ENCODE measurements around the gene GRK7.

The GRK7 gene

GRCh38 chr3:141810161-141810560 lies 47.0 kb downstream of the GRK7 start:
- H3K4me1 ChIP-seq (ENCODE audit: control insufficient read depth, insufficient read depth, low read depth, low read length) = no peaks in the 10 kb centered on the region
- no peak overlapping the region for H3K4me2 ChIP-seq (ENCODE audit: low read length, poor library complexity, severe bottlenecking)
- no peak overlapping the region for H3K14ac ChIP-seq (ENCODE audit: low read length in 2 of 2)
- no peak overlapping the region for H3K9ac ChIP-seq (ENCODE audit: low read length)
- H4K91ac ChIP-seq (ENCODE audit: low read length) = no peak overlapping the region
- no peaks in the 10 kb centered on the region for H3K36me3 ChIP-seq (ENCODE audit: control insufficient read depth in 1 of 2, insufficient read depth in 2 of 2, low read depth in 1 of 2, low read length in 2 of 2)
- no peak overlapping the region for H2BK15ac ChIP-seq (ENCODE audit: low read depth, poor library complexity, severe bottlenecking)
- no peaks in the 10 kb centered on the region for H3K27me3 ChIP-seq (ENCODE audit: control insufficient read depth in 1 of 2, insufficient read depth in 1 of 2, low read length in 2 of 2)
- no peak overlapping the region for H3K23ac ChIP-seq (ENCODE audit: low read length in 2 of 2)
- no peak overlapping the region for H3K27ac ChIP-seq (ENCODE audit: low read length, poor library complexity, severe bottlenecking)
- DNase-seq = no peak
- 76% methylated on average over 1 of the region's 2 CpGs for WGBS
- no peak overlapping the region for H2BK12ac ChIP-seq (ENCODE audit: low read length in 2 of 2)
- no peak overlapping the region for H3K4me3 ChIP-seq (ENCODE audit: insufficient read depth in 1 of 2, low read depth in 1 of 2, low read length in 2 of 2)
- no peak overlapping the region for H3K18ac ChIP-seq (ENCODE audit: low read depth in 1 of 2, low read length in 2 of 2)
- H3K9me3 ChIP-seq (ENCODE audit: control insufficient read depth, low read length) = no peaks in the 10 kb centered on the region
- H2BK120ac ChIP-seq (ENCODE audit: low read depth, low read length) = no peak overlapping the region
- H3K4ac ChIP-seq (ENCODE audit: low read depth in 1 of 2, low read length in 2 of 2) = no peak overlapping the region
- H2AK5ac ChIP-seq (ENCODE audit: low read length, severe bottlenecking) = no peak overlapping the region
- H3K79me1 ChIP-seq (replicated peaks; ENCODE audit: low read length, poor library complexity, severe bottlenecking) = no peaks in the 10 kb centered on the region
- H4K8ac ChIP-seq (ENCODE audit: low read length) = no peak overlapping the region
- no peak overlapping the region for H2AFZ ChIP-seq (ENCODE audit: low read depth, low read length)
- no peak overlapping the region for H2BK5ac ChIP-seq (ENCODE audit: low read depth, low read length, poor library complexity, severe bottlenecking)

DNA sequence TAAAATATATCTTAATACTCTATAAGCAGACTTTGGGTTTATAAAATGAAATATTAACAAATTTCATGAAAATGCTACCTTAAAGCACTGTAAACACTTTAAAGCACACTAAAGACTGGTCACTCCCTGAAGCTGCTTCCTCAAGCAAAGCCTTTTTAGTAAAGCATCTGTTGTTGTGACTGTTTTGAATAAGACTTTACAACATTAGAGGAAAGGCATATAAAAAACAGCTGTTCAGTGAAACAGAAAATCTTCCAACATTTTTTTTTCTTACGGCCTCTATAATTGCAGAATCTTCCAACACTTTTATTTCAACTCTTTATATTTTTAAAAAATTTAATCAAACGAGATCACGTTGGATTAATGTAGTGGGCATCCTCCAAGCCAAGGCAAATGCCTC lies 48.1 kb downstream of the GRK7 start:
- Histone ChIP-seq H3K9me3 (ENCODE audit: control insufficient read depth, low read length) (peaks cover 6% of the 10 kb centered on the region), H3K14ac (ENCODE audit: low read length in 2 of 2) (no peak overlapping the region), H2AK5ac (ENCODE audit: low read length, severe bottlenecking) (no peak overlapping the region), H2BK12ac (ENCODE audit: low read length in 2 of 2) (no peak overlapping the region), H3K4me3 (ENCODE audit: insufficient read depth in 1 of 2, low read depth in 1 of 2, low read length in 2 of 2) (no peak overlapping the region), H4K8ac (ENCODE audit: low read length) (no peak overlapping the region), H2BK5ac (ENCODE audit: low read depth, low read length, poor library complexity, severe bottlenecking) (no peak overlapping the region), H3K4me1 (ENCODE audit: control insufficient read depth, insufficient read depth, low read depth, low read length) (no peaks in the 10 kb centered on the region), H3K4ac (ENCODE audit: low read depth in 1 of 2, low read length in 2 of 2) (no peak overlapping the region), H2BK15ac (ENCODE audit: low read depth, poor library complexity, severe bottlenecking) (no peak overlapping the region), H3K4me2 (ENCODE audit: low read length, poor library complexity, severe bottlenecking) (no peak overlapping the region), H3K18ac (ENCODE audit: low read depth in 1 of 2, low read length in 2 of 2) (no peak overlapping the region), H3K36me3 (ENCODE audit: control insufficient read depth in 1 of 2, insufficient read depth in 2 of 2, low read depth in 1 of 2, low read length in 2 of 2) (no peaks in the 10 kb centered on the region), H3K23ac (ENCODE audit: low read length in 2 of 2) (no peak overlapping the region), H3K27me3 (ENCODE audit: control insufficient read depth in 1 of 2, insufficient read depth in 1 of 2, low read length in 2 of 2) (peaks cover 0 to 3% of the 10 kb centered on the region in 2 experiments), H3K79me1 (replicated peaks; ENCODE audit: low read length, poor library complexity, severe bottlenecking) (no peaks in the 10 kb centered on the region), H2BK120ac (ENCODE audit: low read depth, low read length) (no peak overlapping the region), H4K91ac (ENCODE audit: low read length) (no peak overlapping the region), H3K9ac (ENCODE audit: low read length) (no peak overlapping the region), H3K27ac (ENCODE audit: low read length, poor library complexity, severe bottlenecking) (no peak overlapping the region), H2AFZ (ENCODE audit: low read depth, low read length) (no peak overlapping the region)
- 97% methylated on average over 3 of the region's 3 CpGs for WGBS
- no peak for DNase-seq

DNA sequence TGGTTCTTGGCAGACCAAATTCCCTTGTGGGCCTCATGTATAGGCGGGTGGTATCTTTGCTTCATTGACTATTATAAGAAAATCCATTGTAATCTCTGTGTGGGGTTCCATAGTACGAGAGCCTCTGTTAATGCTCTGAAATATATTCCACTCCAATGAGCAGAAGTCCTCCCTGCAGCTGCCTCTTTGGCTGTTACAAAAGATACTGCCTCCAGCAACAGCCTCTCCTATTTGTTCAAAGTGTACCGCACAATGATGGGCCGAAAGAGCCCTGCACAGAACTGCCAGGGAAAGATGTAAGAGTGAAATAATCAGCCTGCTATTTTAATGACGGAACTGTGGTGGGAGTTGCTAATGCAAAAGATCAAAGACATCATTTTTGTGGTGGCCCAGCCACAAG lies 48.9 kb downstream of the GRK7 start:
- no peak overlapping the region for H3K4ac ChIP-seq (ENCODE audit: low read depth in 1 of 2, low read length in 2 of 2)
- H4K91ac ChIP-seq (ENCODE audit: low read length) = no peak overlapping the region
- H3K9me3 ChIP-seq (ENCODE audit: control insufficient read depth, low read length) = peaks cover 6% of the 10 kb centered on the region
- H3K14ac ChIP-seq (ENCODE audit: low read length in 2 of 2) = no peak overlapping the region
- no peak overlapping the region for H2AFZ ChIP-seq (ENCODE audit: low read depth, low read length)
- peaks cover 0 to 10% of the 10 kb centered on the region in 2 experiments for H3K27me3 ChIP-seq (ENCODE audit: control insufficient read depth in 1 of 2, insufficient read depth in 1 of 2, low read length in 2 of 2)
- DNase-seq = no peak
- H2AK5ac ChIP-seq (ENCODE audit: low read length, severe bottlenecking) = no peak overlapping the region
- H2BK120ac ChIP-seq (ENCODE audit: low read depth, low read length) = no peak overlapping the region
- H3K9ac ChIP-seq (ENCODE audit: low read length) = no peak overlapping the region
- 94% methylated on average over 4 of the region's 5 CpGs for WGBS
- H3K4me2 ChIP-seq (ENCODE audit: low read length, poor library complexity, severe bottlenecking) = no peak overlapping the region
- H2BK15ac ChIP-seq (ENCODE audit: low read depth, poor library complexity, severe bottlenecking) = no peak overlapping the region
- no peak overlapping the region for H3K4me3 ChIP-seq (ENCODE audit: insufficient read depth in 1 of 2, low read depth in 1 of 2, low read length in 2 of 2)
- H2BK12ac ChIP-seq (ENCODE audit: low read length in 2 of 2) = no peak overlapping the region
- H3K36me3 ChIP-seq (ENCODE audit: control insufficient read depth in 1 of 2, insufficient read depth in 2 of 2, low read depth in 1 of 2, low read length in 2 of 2) = no peaks in the 10 kb centered on the region
- H3K79me1 ChIP-seq (replicated peaks; ENCODE audit: low read length, poor library complexity, severe bottlenecking) = no peaks in the 10 kb centered on the region
- H3K23ac ChIP-seq (ENCODE audit: low read length in 2 of 2) = no peak overlapping the region
- no peak overlapping the region for H2BK5ac ChIP-seq (ENCODE audit: low read depth, low read length, poor library complexity, severe bottlenecking)
- no peak overlapping the region for H3K27ac ChIP-seq (ENCODE audit: low read length, poor library complexity, severe bottlenecking)
- no peak overlapping the region for H3K18ac ChIP-seq (ENCODE audit: low read depth in 1 of 2, low read length in 2 of 2)
- no peaks in the 10 kb centered on the region for H3K4me1 ChIP-seq (ENCODE audit: control insufficient read depth, insufficient read depth, low read depth, low read length)
- H4K8ac ChIP-seq (ENCODE audit: low read length) = no peak overlapping the region

DNA sequence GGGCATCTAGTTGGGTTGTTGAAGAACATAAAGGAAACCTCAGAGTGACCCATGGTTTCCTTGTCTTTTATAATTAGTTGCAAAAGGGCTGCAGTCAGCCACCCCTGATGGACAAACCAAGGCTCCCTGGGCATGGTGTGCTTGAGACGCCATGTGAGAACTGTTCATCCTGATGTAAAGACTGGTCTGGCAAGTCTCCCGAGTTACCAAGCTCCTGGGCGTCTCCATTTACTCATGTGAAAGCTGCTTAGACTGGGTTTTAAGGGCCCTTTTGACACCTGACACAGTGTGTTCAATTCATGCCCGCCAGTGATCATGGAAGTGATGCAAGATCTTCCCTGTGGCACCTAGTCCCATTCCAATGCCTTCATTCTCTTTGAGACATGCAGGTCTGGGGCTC lies 49.4 kb downstream of the GRK7 start:
- H2BK12ac ChIP-seq (ENCODE audit: low read length in 2 of 2) = no peak overlapping the region
- no peak overlapping the region for H3K27ac ChIP-seq (ENCODE audit: low read length, poor library complexity, severe bottlenecking)
- WGBS = 60% methylated on average over 4 of the region's 4 CpGs
- no peak overlapping the region for H3K4me3 ChIP-seq (ENCODE audit: insufficient read depth in 1 of 2, low read depth in 1 of 2, low read length in 2 of 2)
- H2BK120ac ChIP-seq (ENCODE audit: low read depth, low read length) = no peak overlapping the region
- H3K79me1 ChIP-seq (replicated peaks; ENCODE audit: low read length, poor library complexity, severe bottlenecking) = no peaks in the 10 kb centered on the region
- no peak overlapping the region for H4K8ac ChIP-seq (ENCODE audit: low read length)
- peaks cover 0 to 14% of the 10 kb centered on the region in 2 experiments for H3K27me3 ChIP-seq (ENCODE audit: control insufficient read depth in 1 of 2, insufficient read depth in 1 of 2, low read length in 2 of 2)
- no peak overlapping the region for H2AFZ ChIP-seq (ENCODE audit: low read depth, low read length)
- no peak overlapping the region for H3K4ac ChIP-seq (ENCODE audit: low read depth in 1 of 2, low read length in 2 of 2)
- no peak overlapping the region for H3K9ac ChIP-seq (ENCODE audit: low read length)
- H2AK5ac ChIP-seq (ENCODE audit: low read length, severe bottlenecking) = no peak overlapping the region
- H4K91ac ChIP-seq (ENCODE audit: low read length) = no peak overlapping the region
- H3K4me1 ChIP-seq (ENCODE audit: control insufficient read depth, insufficient read depth, low read depth, low read length) = no peaks in the 10 kb centered on the region
- no peak overlapping the region for H2BK5ac ChIP-seq (ENCODE audit: low read depth, low read length, poor library complexity, severe bottlenecking)
- no peak overlapping the region for H3K18ac ChIP-seq (ENCODE audit: low read depth in 1 of 2, low read length in 2 of 2)
- no peak overlapping the region for H3K14ac ChIP-seq (ENCODE audit: low read length in 2 of 2)
- DNase-seq = no peak
- no peaks in the 10 kb centered on the region for H3K36me3 ChIP-seq (ENCODE audit: control insufficient read depth in 1 of 2, insufficient read depth in 2 of 2, low read depth in 1 of 2, low read length in 2 of 2)
- H3K4me2 ChIP-seq (ENCODE audit: low read length, poor library complexity, severe bottlenecking) = no peak overlapping the region
- no peak overlapping the region for H3K23ac ChIP-seq (ENCODE audit: low read length in 2 of 2)
- H2BK15ac ChIP-seq (ENCODE audit: low read depth, poor library complexity, severe bottlenecking) = no peak overlapping the region
- H3K9me3 ChIP-seq (ENCODE audit: control insufficient read depth, low read length) = peaks cover 6% of the 10 kb centered on the region

Measured in mesenchymal stem cell (in vitro differentiated cells and primary cell).